NCI-H1105 treated with DMSO at 0.1 percent for 48 hours (cell line): ENCODE measurements around the gene FAM9C.
"Not testable (repeated sequence)": the region's sequence is repeated elsewhere in the genome, so short reads cannot be mapped to it uniquely, and the experiment has no call there.

Experiments used
- DNase-seq: peaks from one replicate; lab custom pipeline; 2025; lab: John Stamatoyannopoulos, UW

The FAM9C gene

GRCh38 chrX:13044441-13044840, at the start of gene FAM9C:
Gene FAM9C (minus strand): TSS chrX:13044620. CDS start chrX:13043789, 831 bp downstream.
- no peak for DNase-seq

DNA sequence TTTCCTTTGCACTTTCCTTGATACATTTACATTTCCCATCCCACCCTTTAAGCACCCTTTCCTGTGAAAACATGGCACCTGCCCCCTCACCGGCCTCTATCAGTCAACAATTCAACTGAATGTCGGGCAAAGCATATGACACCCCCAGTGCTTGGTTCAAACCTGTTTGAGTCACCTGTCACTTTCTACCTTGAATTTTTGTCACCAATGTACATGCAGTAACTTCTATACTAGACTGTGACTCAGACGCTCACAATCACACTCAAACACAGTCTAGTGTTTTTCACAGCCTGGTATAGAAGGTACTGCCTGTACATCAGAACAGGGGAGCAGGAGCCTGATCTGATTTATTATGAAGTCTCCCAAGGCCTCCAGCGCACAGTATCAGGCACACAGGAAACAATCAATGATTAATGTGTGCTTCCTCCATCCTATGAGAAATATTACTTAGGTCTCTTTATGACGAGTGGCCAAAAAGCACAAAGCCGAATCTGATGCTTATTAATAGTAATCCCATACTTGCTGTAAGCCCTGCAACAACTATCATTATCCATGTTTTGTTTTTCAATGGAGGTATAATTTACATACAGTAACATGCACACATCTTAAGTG, 49.2 kb upstream of the FAM9C start:
- DNase-seq = no peak

GRCh38 chrX:13092455-13092941, 48.1 kb upstream of the FAM9C start:
- DNase-seq = no peak

DNA sequence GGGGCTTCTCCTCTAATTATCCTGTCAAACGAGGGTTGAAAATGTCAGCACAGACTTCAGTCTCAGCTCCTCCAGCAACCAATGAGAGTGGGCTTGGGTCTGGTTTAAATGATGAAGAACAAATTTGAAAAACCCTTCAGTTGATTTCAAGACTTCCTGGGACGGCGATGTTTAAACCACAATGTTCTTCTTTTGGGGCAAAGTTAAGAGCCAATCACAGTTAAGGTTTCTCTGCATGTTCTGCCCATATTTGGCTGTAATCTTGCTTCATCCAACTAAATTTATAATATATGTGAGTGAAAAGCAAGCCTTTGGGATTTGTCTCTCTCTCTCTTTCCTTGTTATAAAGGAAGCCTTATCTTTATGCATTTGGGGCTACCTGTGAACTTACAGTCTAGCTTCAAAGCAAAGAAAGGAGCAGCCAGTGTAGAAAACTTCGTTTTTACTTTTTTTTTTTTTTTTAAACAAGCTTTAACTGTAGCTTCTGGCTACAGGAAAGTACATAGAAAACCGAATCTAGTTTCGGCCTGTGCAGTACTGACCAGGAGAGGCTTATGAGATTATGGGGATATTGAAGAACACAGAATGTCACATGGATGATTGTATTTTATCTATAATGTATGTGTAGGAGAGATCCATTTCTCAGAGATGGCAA, 46.8 kb upstream of the FAM9C start:
- DNase-seq = no peak

- no peak for DNase-seq
Observed at GRCh38 chrX:13090339-13091110, 46.1 kb upstream of the FAM9C start.

DNA sequence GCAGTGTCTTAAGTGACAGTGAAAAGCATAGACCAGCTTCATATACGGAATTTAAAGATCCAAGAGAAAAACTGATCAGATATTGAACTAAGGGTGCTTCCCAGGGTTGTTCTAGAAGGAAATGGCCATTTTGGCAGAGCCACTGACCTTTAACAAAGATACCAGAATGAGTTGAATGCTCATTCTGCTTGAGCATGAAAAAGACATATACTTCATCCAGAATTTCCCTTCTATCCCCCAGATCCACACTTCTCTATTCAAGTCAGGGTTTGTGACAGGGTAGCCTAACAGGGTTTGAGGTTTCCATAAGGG, 45.6 kb upstream of the FAM9C start:
- no peak for DNase-seq

- DNase-seq = no peak
Observed at GRCh38 chrX:13088156-13088487, 43.7 kb upstream of the FAM9C start.

DNA sequence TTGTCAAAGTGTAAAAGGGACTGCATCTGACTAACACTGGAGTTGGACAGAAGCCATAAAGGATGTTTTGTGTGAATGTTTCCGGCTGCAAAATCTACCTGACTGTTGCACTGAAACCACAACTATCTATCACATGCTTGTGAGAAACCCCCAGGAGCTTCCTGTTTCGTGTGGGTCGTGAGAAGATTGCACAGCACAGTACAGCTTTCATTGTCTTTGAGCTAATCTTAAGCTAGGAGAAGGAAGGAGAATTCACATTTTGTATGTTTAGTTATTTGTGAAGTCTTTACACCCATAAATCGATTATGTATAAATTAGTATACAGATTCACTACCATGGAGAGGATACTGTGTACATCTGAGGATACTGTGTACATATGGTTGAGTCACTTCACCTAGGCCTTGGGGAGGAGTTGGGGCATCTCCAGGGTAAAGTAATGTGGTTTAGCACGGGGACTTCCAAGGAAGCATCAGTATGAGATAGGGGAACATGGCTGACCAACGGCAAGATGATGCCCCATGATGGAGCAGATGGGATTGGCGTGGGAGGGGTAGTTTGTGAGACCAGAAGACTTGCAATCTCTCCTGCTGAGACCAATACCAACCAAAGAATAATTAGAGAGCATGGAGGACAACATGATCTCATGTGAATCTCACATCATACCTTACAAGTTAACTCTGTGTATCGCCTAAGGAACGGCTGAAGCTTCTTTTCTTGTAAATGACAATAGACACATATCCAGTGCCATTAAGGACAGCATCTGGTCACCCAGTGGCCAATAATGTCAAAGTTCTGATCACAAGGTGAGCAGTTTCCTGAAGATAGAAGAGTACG, 43.1 kb upstream of the FAM9C start:
- no peak for DNase-seq

- DNase-seq = not testable (repeated sequence)
Observed at GRCh38 chrX:13086793-13087321, 42.4 kb upstream of the FAM9C start.

DNA sequence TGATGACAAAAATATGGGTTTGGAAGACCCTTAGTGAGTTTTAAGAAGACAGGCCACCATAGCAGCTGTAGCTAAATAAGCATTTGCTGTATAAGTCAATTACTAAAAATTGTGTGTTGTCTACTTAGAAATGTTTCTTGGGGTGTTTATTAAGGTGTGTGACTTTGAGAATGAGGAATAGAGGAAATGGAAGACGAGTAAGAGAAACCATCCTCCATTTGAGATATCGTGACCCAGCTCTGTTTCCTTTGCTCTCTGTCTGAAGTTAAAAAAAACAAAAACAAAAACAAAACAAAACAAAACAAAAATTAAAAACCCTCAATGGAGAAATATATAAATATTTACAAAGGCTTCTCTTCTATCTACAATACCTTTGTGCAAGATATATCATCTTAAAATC, 41.7 kb upstream of the FAM9C start:
- DNase-seq = no peak

DNA sequence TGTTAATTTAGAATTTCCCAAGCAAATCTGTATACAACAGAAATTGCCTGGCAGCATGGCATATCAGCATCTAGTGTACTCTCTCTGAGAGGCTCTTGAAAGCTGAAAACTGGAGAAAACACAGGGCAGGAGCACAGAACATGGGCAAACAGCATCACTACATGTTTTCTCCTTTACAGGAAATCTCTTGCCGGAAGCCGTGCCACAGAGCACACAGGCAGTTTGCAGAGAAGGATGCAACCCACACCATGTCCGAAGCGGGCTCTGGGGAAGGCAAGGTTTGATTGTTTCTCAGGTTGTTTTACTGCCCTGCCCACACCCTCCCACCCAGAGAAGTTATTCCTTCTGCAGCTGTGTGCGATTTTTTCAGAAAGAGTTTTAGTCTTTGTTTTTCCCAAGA, 41.1 kb upstream of the FAM9C start:
- no peak for DNase-seq

GRCh38 chrX:13084611-13085010, 40.2 kb upstream of the FAM9C start:
- no peak for DNase-seq

DNA sequence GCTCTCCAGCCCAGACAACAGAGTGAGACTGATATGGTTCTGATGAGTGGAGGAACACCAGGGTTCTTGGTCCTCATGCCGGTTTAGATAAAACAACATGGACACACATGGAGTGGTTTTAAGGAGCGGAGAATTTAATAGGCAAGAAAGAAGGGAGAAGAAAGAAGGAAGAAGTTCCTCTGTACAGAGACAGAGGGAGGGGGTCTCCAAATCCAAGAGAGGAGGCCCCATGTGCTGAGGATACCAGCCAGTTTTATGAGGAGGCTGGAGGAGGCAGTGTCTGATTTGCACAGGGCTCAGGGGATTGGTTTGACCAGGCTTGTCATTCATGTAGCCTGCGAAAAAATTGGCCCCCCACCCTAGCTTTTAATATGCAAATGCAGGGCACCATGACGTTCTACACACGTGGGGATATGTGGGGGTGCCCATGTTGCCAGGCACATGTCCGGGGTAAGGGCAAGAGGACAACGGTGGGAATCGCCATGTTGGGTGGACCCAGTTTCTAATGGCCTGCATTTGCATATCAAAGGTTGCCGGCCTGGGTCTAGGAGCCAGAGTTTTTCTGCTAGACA, 39.4 kb upstream of the FAM9C start:
- not testable (repeated sequence) for DNase-seq

- DNase-seq = no peak
Observed at GRCh38 chrX:13082206-13083065, 38.0 kb upstream of the FAM9C start.

- no peak for DNase-seq
Observed at GRCh38 chrX:13081395-13082205, 37.2 kb upstream of the FAM9C start.

DNA sequence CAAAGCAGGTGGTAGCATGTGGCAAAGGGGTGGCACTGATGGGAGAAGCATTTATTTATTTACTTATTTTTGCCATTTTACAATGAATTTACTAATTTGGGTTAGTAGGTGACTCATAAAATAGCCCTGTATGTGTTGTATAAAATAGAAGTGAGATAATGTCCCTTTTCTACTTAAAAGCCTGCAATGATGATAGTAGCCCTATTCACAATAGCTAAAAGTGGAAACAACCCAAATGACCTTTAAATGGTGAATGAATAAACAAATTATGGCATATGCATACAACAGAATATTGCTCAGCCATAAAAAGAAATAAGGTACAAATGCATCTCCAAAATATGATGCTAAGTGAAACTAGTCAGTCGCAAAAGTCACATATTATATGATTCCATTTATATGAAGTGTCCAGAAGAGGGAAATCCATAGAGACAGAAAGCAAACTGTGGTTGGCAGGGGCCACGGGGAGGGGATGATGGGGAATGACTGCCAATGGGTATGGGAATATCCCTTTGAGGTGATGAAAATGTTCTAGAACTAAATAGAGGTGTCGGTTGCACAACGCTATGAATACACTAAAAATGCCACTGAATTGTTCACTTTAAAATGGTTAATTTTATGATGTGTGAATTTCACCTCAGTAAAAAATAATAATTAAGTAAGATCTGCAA, 35.8 kb upstream of the FAM9C start:
- DNase-seq = no peak

DNA sequence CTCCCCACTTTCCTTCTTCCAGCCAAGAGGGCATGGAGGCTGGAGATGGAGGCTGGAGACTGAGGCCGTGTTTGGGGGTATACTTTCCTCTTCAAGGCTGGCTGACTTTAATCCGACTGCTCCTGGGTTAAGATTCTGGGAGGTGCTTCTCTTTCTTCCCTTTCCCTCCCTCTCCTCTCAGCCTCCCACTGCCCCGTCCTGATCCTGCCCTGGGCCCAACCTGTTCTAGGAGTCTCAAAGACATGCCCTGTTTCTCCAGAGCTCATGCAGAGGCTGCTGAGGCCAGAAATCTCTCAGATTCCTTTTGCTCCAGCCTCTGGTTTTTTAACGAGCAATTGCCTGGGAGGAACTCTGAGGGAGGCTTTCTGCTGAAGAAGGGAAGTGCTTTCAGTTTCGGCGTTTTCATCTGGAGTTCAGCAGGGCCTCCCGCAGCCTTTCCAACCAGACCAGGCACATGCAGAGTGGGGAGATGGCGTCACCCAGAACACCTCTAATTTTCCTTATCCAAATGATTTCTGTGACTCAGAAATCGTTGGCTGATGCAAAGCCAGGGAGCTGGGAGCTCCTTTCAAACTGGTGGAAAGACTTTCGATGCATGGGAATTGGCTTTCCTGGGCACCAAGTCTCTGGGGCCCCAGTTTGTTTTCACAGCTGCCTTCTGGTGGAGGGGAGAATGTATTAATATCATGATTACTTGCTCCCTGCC, 34.5 kb upstream of the FAM9C start:
- DNase-seq = no peak

- DNase-seq = no peak
Observed at GRCh38 chrX:13077168-13077567, 32.7 kb upstream of the FAM9C start.
